SU-DHL-6 (cell line): ENCODE data around the gene PPID.

Source experiments
- H2AFZ ChIP-seq: fragments of 200-600 bp; sonication (generic); 2 replicates; pipeline ENCODE4 v1.6.1; 2014; ENCODE audit warnings: low read depth, mild to moderate bottlenecking, moderate library complexity, mixed read lengths, antibody characterized with exemption, low read length; ENCODE audit not compliant: severe bottlenecking
- H3F3A ChIP-seq: fragments of 200-600 bp; shearing (Covaris generic); 2 replicates; pipeline ENCODE4 v1.6.0; 2016; ENCODE audit warnings: antibody characterized with exemption, mild to moderate bottlenecking; ENCODE audit not compliant: insufficient read depth
- H3K27ac ChIP-seq: fragments of 200-600 bp; sonication (generic); 2 replicates; pipeline ENCODE4 v1.5.1; 2016; ENCODE audit warnings: low read depth, mild to moderate bottlenecking, low read length, moderate library complexity, mixed read lengths
- H3K27me3 ChIP-seq: fragments of 200-600 bp; sonication (generic), shearing (Covaris generic); 2 replicates; pipeline ENCODE4 v1.6.0; 2014; ENCODE audit warnings: mild to moderate bottlenecking, low read length
- H3K36me3 ChIP-seq: fragments of 200-600 bp; sonication (generic); 2 replicates; pipeline ENCODE4 v1.6.1; 2014; ENCODE audit warnings: mild to moderate bottlenecking, low read length, mixed read lengths
- H3K4me2 ChIP-seq: fragments of 300-600, 200-600 bp; shearing (Covaris generic), sonication (generic); 2 replicates; pipeline ENCODE4 v1.6.0; 2014; ENCODE audit warnings: low read length, low read depth, mild to moderate bottlenecking; ENCODE audit not compliant: poor library complexity, severe bottlenecking
- H3K4me3 ChIP-seq: fragments of 200-600 bp; sonication (generic); 2 replicates; pipeline ENCODE4 v1.5.1; 2014; ENCODE audit warnings: antibody characterized with exemption, low read length, mild to moderate bottlenecking, mixed read lengths; ENCODE audit not compliant: insufficient read depth, poor library complexity, severe bottlenecking
- H3K79me2 ChIP-seq: fragments of 200-600 bp; sonication (generic); 2 replicates; pipeline ENCODE4 v1.6.1; 2014; ENCODE audit warnings: mild to moderate bottlenecking, low read length, moderate library complexity; ENCODE audit not compliant: insufficient read depth
- H3K9ac ChIP-seq: fragments of 200-600 bp; sonication (generic); 2 replicates; pipeline ENCODE4 v1.7.0; 2014; ENCODE audit warnings: mild to moderate bottlenecking, low read length
- H3K9me2 ChIP-seq: fragments of 200-600 bp; sonication (generic); replicated peaks from 2 replicates; pipeline ENCODE4 v1.6.1; 2014; ENCODE audit warnings: low read length; ENCODE audit not compliant: insufficient read depth
- H3K9me3 ChIP-seq: fragments of 200-600 bp; sonication (generic); 2 replicates; pipeline ENCODE4 v1.6.1; 2014; ENCODE audit warnings: low read length, mixed read lengths; ENCODE audit not compliant: insufficient read depth
- H4K20me1 ChIP-seq: fragments of 200-600 bp; sonication (generic); 2 replicates; pipeline ENCODE4 v1.6.1; 2014; ENCODE audit warnings: low read depth, mild to moderate bottlenecking, antibody characterized with exemption, low read length, moderate library complexity, mixed read lengths
- CTCF ChIP-seq: fragments of 200-600 bp; sonication (generic); IDR thresholded peaks from one replicate; pipeline ENCODE4 v1.5.1; 2017; ENCODE audit warnings: antibody characterized with exemption, mild to moderate bottlenecking, low read length, moderate library complexity; ENCODE audit not compliant: insufficient read depth, poor library complexity, severe bottlenecking
- EZH2phosphoT487 ChIP-seq: fragments of 200-600 bp; sonication (generic), shearing (Covaris generic); conservative IDR thresholded peaks from 2 replicates; pipeline ENCODE4 v1.6.1; 2018; ENCODE audit warnings: mild to moderate bottlenecking, antibody characterized with exemption, low read length, moderate library complexity, mixed read lengths

Gene PPID

GRCh38 chr4:158669310-158669709 is 53.9 kb downstream of the PPID start:
- Histone ChIP-seq H3K9me3 (no peaks in the 10 kb centered on the region), H3K9me2 (no peaks in the 10 kb centered on the region), H3K27ac (no peak overlapping the region), H3K9ac (no peak overlapping the region), H3K36me3 (peaks cover 19% of the 10 kb centered on the region), H3K27me3 (no peaks in the 10 kb centered on the region), H3F3A (peaks cover 19% of the 10 kb centered on the region; the same call in 1 of the 2 replicates), H3K79me2 (peaks cover 38% of the 10 kb centered on the region), H4K20me1 (peaks cover 20% of the 10 kb centered on the region), H3K4me3 (no peak overlapping the region), H3K4me2 (no peak overlapping the region), H2AFZ (no peak overlapping the region)
- TF ChIP-seq EZH2phosphoT487 (no peak), CTCF (no peak)

GRCh38 chr4:158667651-158668198 is 55.5 kb downstream of the PPID start:
- peaks cover 19% of the 10 kb centered on the region for H3K36me3 ChIP-seq
- no peak overlapping the region for H2AFZ ChIP-seq
- no peak overlapping the region for H3K9ac ChIP-seq
- no peak for TF ChIP-seq EZH2phosphoT487
- no peak for TF ChIP-seq CTCF
- no peak overlapping the region for H3K27ac ChIP-seq
- no peaks in the 10 kb centered on the region for H3K9me3 ChIP-seq
- peaks cover 19% of the 10 kb centered on the region; the same call in 1 of the 2 replicates for H3F3A ChIP-seq
- no peak overlapping the region for H3K4me2 ChIP-seq
- peaks cover 20% of the 10 kb centered on the region for H4K20me1 ChIP-seq
- no peaks in the 10 kb centered on the region for H3K9me2 ChIP-seq
- peaks cover 35% of the 10 kb centered on the region for H3K79me2 ChIP-seq
- H3K27me3 ChIP-seq = no peaks in the 10 kb centered on the region
- no peak overlapping the region for H3K4me3 ChIP-seq

GRCh38 chr4:158666892-158667291 is 56.3 kb downstream of the PPID start:
- Histone ChIP-seq H3K36me3 (peaks cover 19% of the 10 kb centered on the region), H3K79me2 (peaks cover 35% of the 10 kb centered on the region)

More at GRCh38 chr4:158666892-158667291, 56.3 kb downstream of the PPID start:
- no peak overlapping the region for H3K4me3 ChIP-seq
- H2AFZ ChIP-seq = no peak overlapping the region
- H3K9me2 ChIP-seq = no peaks in the 10 kb centered on the region
- TF ChIP-seq CTCF (no peak), EZH2phosphoT487 (no peak)
- H3K27me3 ChIP-seq = no peaks in the 10 kb centered on the region
- no peak overlapping the region for H3K27ac ChIP-seq
- H3F3A ChIP-seq = peaks cover 19% of the 10 kb centered on the region; the same call in 1 of the 2 replicates
- peaks cover 20% of the 10 kb centered on the region for H4K20me1 ChIP-seq
- H3K9me3 ChIP-seq = no peaks in the 10 kb centered on the region
- H3K4me2 ChIP-seq = no peak overlapping the region
- H3K9ac ChIP-seq = no peak overlapping the region
